SK-N-SH treated with all-trans-retinoic acid at 6 μM for 48 hours (cell line): ENCODE results near the gene ANK2.
A peak's percentile ranks its signal among the peaks of the same experiment; 100 is the strongest.

Experiments
- ARNTL ChIP-seq: fragments of 450-650 bp; formaldehyde crosslinking; IDR thresholded peaks from 2 replicates; pipeline ENCODE4 v1.5.0; 2020; ENCODE audit warnings: low read depth, mild to moderate bottlenecking, moderate library complexity, borderline replicate concordance
- CSDC2 ChIP-seq: fragments of 250-450 bp; sonication (Bioruptor Pico); IDR thresholded peaks from 2 replicates; pipeline ENCODE4 v1.5.0; 2020; ENCODE audit warnings: mild to moderate bottlenecking, moderate library complexity
- ISL1 ChIP-seq: fragments of 250-450 bp; sonication (Bioruptor Pico); IDR thresholded peaks from 2 replicates; pipeline ENCODE4 v2.1.2; 2022; ENCODE audit warnings: mild to moderate bottlenecking, moderate library complexity
- PPARA ChIP-seq: fragments of 250-450 bp; sonication (Bioruptor Pico); IDR thresholded peaks from 2 replicates; pipeline ENCODE4 v1.5.0; 2020; ENCODE audit warnings: mild to moderate bottlenecking, borderline replicate concordance
- RARB ChIP-seq: fragments of 250-450 bp; sonication (Bioruptor Pico); IDR thresholded peaks from 2 replicates; pipeline ENCODE4 v1.8.0; 2021; ENCODE audit warnings: mild to moderate bottlenecking, moderate library complexity
- SNAI2 ChIP-seq: fragments of 250-450 bp; sonication (Bioruptor Pico); IDR thresholded peaks from 2 replicates; pipeline ENCODE4 v1.5.0; 2020; ENCODE audit warnings: mild to moderate bottlenecking, moderate library complexity
- TCF4 ChIP-seq: fragments of 250-450 bp; sonication (Bioruptor Pico); IDR thresholded peaks from 2 replicates; pipeline ENCODE4 v1.8.0; 2021; ENCODE audit warnings: mild to moderate bottlenecking, moderate library complexity, borderline replicate concordance
- ZC3H10 ChIP-seq: fragments of 250-450 bp; sonication (Bioruptor Pico); IDR thresholded peaks from 2 replicates; pipeline ENCODE4 v1.5.1; 2021; ENCODE audit warnings: mild to moderate bottlenecking, moderate library complexity
- ZFP3 ChIP-seq: fragments of 250-450 bp; sonication (Bioruptor Pico); IDR thresholded peaks from 2 replicates; pipeline ENCODE4 v1.5.0; 2020; ENCODE audit warnings: mild to moderate bottlenecking, moderate library complexity
- ZFP30 ChIP-seq: fragments of 450-650 bp; formaldehyde crosslinking; IDR thresholded peaks from 2 replicates; pipeline ENCODE4 v1.5.0; 2022; ENCODE audit warnings: mild to moderate bottlenecking, moderate library complexity
- ZNF565 ChIP-seq: fragments of 450-650 bp; formaldehyde crosslinking; conservative IDR thresholded peaks from 2 replicates; pipeline ENCODE4 v1.5.0; 2020; ENCODE audit warnings: low read depth, mild to moderate bottlenecking, moderate library complexity
- ZNF8 ChIP-seq: fragments of 450-650 bp; formaldehyde crosslinking; IDR thresholded peaks from 2 replicates; pipeline ENCODE4 v1.5.0; 2020; ENCODE audit warnings: mild to moderate bottlenecking, moderate library complexity
- TF ChIP-seq, protein P1 (sequence below): fragments of 250-450 bp; sonication (Bioruptor Pico); IDR thresholded peaks from 2 replicates; pipeline ENCODE4 v1.5.1; 2020; ENCODE audit warnings: low read depth, mild to moderate bottlenecking, moderate library complexity
- TF ChIP-seq, protein P2 (sequence below): fragments of 250-450 bp; sonication (Bioruptor Pico); IDR thresholded peaks from 2 replicates; pipeline ENCODE4 v1.8.0; 2020; ENCODE audit warnings: mild to moderate bottlenecking, moderate library complexity, borderline replicate concordance

DNA sequence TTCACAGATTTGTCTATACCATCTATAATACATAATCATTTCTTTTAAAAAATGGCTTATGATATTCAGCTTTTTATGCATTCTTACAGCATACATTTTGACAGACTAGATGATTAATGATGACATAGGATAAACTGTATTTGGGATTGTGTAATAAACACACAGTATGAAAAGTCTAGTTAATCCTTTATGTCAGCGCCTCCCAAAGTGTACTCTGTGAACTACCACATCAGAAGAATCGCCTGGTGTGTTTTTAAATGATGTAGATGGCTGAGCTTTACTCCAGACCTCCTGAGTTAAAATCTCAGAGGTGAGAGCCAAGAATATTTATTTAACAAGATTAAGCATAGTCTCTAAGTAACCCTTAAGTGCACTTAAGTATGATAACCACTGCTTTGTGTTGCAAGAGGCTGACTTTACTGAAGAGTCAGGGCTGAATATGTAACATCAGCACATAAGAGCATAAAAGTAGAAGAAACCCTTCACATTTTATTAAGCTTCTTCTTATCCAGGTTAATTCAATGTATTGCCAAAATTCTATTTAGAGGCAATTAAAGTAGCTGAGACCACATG, 104.2 kb downstream of the ANK2 start:
- TF ChIP-seq ARNTL (no peak), RARB (CRISPR knock-in tag) (no peak), ISL1 (CRISPR knock-in tag) (peak; percentile 100), PPARA (CRISPR knock-in tag) (no peak), ZNF8 (CRISPR knock-in tag) (no peak), ZFP3 (CRISPR knock-in tag) (no peak), ZC3H10 (CRISPR knock-in tag) (no peak), ZFP30 (CRISPR knock-in tag) (no peak), TCF4 (CRISPR knock-in tag) (peak; percentile 17; the same call in 1 of the 2 replicates), CSDC2 (CRISPR knock-in tag) (no peak), ZNF565 (CRISPR knock-in tag) (no peak), SNAI2 (CRISPR knock-in tag) (no peak)
- TF ChIP-seq, protein P1, sequence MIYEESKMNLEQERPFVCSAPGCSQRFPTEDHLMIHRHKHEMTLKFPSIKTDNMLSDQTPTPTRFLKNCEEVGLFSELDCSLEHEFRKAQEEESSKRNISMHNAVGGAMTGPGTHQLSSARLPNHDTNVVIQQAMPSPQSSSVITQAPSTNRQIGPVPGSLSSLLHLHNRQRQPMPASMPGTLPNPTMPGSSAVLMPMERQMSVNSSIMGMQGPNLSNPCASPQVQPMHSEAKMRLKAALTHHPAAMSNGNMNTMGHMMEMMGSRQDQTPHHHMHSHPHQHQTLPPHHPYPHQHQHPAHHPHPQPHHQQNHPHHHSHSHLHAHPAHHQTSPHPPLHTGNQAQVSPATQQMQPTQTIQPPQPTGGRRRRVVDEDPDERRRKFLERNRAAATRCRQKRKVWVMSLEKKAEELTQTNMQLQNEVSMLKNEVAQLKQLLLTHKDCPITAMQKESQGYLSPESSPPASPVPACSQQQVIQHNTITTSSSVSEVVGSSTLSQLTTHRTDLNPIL (CRISPR knock-in tag), result no peak
- TF ChIP-seq, protein P2, sequence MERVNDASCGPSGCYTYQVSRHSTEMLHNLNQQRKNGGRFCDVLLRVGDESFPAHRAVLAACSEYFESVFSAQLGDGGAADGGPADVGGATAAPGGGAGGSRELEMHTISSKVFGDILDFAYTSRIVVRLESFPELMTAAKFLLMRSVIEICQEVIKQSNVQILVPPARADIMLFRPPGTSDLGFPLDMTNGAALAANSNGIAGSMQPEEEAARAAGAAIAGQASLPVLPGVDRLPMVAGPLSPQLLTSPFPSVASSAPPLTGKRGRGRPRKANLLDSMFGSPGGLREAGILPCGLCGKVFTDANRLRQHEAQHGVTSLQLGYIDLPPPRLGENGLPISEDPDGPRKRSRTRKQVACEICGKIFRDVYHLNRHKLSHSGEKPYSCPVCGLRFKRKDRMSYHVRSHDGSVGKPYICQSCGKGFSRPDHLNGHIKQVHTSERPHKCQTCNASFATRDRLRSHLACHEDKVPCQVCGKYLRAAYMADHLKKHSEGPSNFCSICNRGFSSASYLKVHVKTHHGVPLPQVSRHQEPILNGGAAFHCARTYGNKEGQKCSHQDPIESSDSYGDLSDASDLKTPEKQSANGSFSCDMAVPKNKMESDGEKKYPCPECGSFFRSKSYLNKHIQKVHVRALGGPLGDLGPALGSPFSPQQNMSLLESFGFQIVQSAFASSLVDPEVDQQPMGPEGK (CRISPR knock-in tag), result peak; percentile 43; the same call in 1 of the 2 replicates
